ENCODE measurements around the gene ARHGAP10.
"Not testable (repeated sequence)": the region's sequence is repeated elsewhere in the genome, so short reads cannot be mapped to it uniquely, and the experiment has no call there.

ARHGAP10 gene

GRCh38 chr4:147794787-147795413, 63.0 kb downstream of the ARHGAP10 start:
- DNase-seq = no peak

- DNase-seq = not testable (repeated sequence)
Measured at GRCh38 chr4:147799057-147799456, 67.2 kb downstream of the ARHGAP10 start.

- peak in 2 of 4 experiments; percentile 2 for DNase-seq
Measured at GRCh38 chr4:147799986-147800555, 68.2 kb downstream of the ARHGAP10 start.

GRCh38 chr4:147801820-147802219, 69.9 kb downstream of the ARHGAP10 start:
- no peak for DNase-seq

- DNase-seq = no peak
Measured at GRCh38 chr4:147802346-147802745, 70.5 kb downstream of the ARHGAP10 start.

GRCh38 chr4:147805946-147806345, 74.1 kb downstream of the ARHGAP10 start:
- no peak for DNase-seq

GRCh38 chr4:147808447-147808846, 76.6 kb downstream of the ARHGAP10 start:
- DNase-seq = no peak

GRCh38 chr4:147809211-147809610, 77.3 kb downstream of the ARHGAP10 start:
- DNase-seq = no peak

- no peak for DNase-seq
Measured at GRCh38 chr4:147811878-147812277, 80.0 kb downstream of the ARHGAP10 start.

- no peak for DNase-seq
Measured at GRCh38 chr4:147813109-147813773, 81.4 kb downstream of the ARHGAP10 start.

- DNase-seq = no peak
Measured at GRCh38 chr4:147813973-147814372, 82.1 kb downstream of the ARHGAP10 start.

- no peak for DNase-seq
Measured at GRCh38 chr4:147814376-147814775, 82.5 kb downstream of the ARHGAP10 start.

- no peak for DNase-seq
Measured at GRCh38 chr4:147815741-147816140, 83.9 kb downstream of the ARHGAP10 start.

GRCh38 chr4:147816382-147817254, 84.7 kb downstream of the ARHGAP10 start:
- DNase-seq = no peak

- no peak for DNase-seq
Measured at GRCh38 chr4:147820975-147821374, 89.1 kb downstream of the ARHGAP10 start.

GRCh38 chr4:147821555-147821954, 89.7 kb downstream of the ARHGAP10 start:
- DNase-seq = no peak

- no peak for DNase-seq
Measured at GRCh38 chr4:147822128-147822527, 90.2 kb downstream of the ARHGAP10 start.

- no peak for DNase-seq
Measured at GRCh38 chr4:147823130-147823529, 91.2 kb downstream of the ARHGAP10 start.

GRCh38 chr4:147824316-147824715, 92.4 kb downstream of the ARHGAP10 start:
- no peak for DNase-seq

- no peak for DNase-seq
Measured at GRCh38 chr4:147824884-147825283, 93.0 kb downstream of the ARHGAP10 start.

GRCh38 chr4:147825451-147826287, 93.8 kb downstream of the ARHGAP10 start:
- DNase-seq = no peak

- DNase-seq = no peak
Measured at GRCh38 chr4:147826288-147826646, 94.4 kb downstream of the ARHGAP10 start.
